Right ventricle myocardium inferior (tissue), 1 donor: ENCODE measurements around the gene EED. TPM values are rescaled to one million over a fixed set of nuclear protein-coding genes. Genes with fewer than 3 reads are reported as not detected.

Experiments
- ATAC-seq: fragments of 200-7000 bp; cut with Tn5 transposase; one replicate; pipeline ENCODE4 v1.9.1; 2020; ENCODE audit warnings: mild to moderate bottlenecking, moderate library complexity
- DNase-seq: peaks from one replicate; pipeline ENCODE4 v3.0.0; 2021; ENCODE audit errors: missing footprints
- intact Hi-C: fragments of 100-400 bp; cut with DNase I; formaldehyde crosslinking; loops from one replicate; pipeline ENCODE4 v1.11.0; 2022
- long read RNA-seq: library from polyadenylated mRNA; unstranded; transcript quantifications from one replicate; pipeline ENCODE4 v2.0.0, GENCODE V29; 2021
- total RNA-seq: library from RNA; stranded (reverse); fragmentation: NEBNext Ultra II Directional; extraction: Animal tissue kit (Norgen Biotek cat#: 25700); gene quantifications from one replicate; pipeline ENCODE4 v1.2.1, GENCODE V29; 2021
- donor health status: DM: no; HTN: yes; CAD: no; lungs with severe emphysema.

Gene EED
- total RNA-seq, result 12.7 TPM
- long read RNA-seq, transcript EED-201 (12 exons, 2,223 nt), result major isoform, 6 of 9 reads
- long read RNA-seq, partial matches to known transcripts, result 0 of 9 reads
- long read RNA-seq, other reads (novel, unspliced or antisense), result 2 of 9 reads

- ATAC-seq (peak; percentile 96), DNase-seq (peak; percentile 98)
- intact Hi-C loops, result loop anchor here (5.0 kb wide), 1 partner anchor 58 kb away; the partner anchor contains the start of gene HIKESHI
Observed at GRCh38 chr11:86244522-86245368, at the start of gene EED. Gene EED, plus strand, starts transcription at chr11:86244753. Its CDS starts 477 bp downstream, at chr11:86245230.

- peak; percentile 47 for DNase-seq
- no peak for ATAC-seq
- intact Hi-C loops, result no loop called here
Observed at GRCh38 chr11:86194998-86195397, 49.6 kb upstream of the EED start.

DNA sequence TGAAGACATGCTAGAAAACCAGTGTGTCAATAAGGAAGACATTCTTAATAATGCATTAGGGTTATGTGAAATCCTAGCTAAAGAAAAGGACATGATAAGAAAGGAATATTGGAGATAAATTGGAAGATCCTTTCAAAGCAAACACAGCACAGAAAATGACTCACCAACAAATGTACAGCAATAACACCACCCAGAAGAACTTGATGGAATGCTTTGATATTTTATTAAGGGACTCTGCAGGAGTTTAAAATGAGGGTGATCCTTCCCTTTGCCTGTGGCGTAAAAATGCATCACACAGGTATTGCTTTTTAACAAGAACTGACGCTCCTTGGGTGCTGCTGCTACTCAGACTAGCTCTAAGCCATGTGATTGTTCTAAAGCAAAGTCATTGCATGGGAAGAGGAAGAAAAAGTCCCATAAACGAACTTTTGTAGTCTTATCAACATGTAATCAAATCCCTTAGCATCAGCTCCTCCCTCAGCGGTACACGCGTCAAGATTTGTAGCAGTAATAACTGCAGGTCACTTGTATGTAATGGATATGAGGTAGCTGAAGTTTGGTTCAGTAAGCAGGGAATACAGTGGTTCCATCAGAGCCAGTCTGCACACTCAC is 48.4 kb upstream of the EED start:
- intact Hi-C loops, result no loop called here
- no peak for ATAC-seq
- no peak for DNase-seq

DNA sequence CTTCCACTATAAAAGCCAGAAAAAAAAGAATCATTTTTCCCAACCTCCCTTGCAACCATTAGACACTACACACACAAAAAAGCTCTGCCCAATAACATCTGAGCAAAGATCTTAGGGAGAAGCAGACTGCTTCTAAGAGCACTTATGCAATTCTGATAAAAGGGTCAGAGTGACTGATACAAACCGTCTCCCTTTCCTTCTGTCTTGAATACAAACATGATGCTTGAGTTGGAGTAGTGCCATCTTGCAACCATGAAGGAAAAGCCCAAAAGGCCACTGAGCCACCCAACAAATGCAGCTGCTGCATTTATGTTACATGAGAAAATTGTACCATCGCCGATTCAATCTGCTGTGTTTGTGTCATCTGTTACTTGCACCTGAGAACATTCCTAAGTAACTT is 47.6 kb upstream of the EED start:
- ATAC-seq, result no peak
- DNase-seq, result no peak
- intact Hi-C loops, result no loop called here

DNA sequence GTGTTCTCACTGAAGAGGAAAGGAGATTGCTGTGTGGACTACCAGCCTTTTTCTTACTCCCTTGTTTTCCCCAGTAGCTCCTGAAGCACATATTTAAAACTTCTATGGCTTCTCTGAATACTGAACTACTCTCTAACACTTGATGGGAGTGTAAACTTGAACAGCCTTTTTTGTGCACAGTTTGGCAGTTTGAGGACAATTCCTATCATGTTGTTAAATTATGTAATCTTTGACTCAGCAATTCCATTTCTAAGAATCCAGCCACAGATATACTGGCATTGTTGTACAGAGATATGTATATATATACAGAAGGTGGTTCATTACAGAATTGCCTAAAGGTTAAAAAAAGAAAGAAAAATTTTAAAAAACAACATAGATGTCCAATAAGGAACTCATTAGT is 47.1 kb upstream of the EED start:
- intact Hi-C loops, result no loop called here
- DNase-seq, result no peak
- no peak for ATAC-seq

GRCh38 chr11:86198139-86198538 is 46.4 kb upstream of the EED start:
- intact Hi-C loops, result no loop called here
- no peak for ATAC-seq
- no peak for DNase-seq

- DNase-seq (no peak), ATAC-seq (no peak)
- intact Hi-C loops, result no loop called here
Observed at GRCh38 chr11:86199354-86199753, 45.2 kb upstream of the EED start.

GRCh38 chr11:86201371-86201884 is 43.1 kb upstream of the EED start:
- no peak for DNase-seq
- intact Hi-C loops, result loop anchor here (5.0 kb wide), 1 partner anchor 254 kb away; no protein-coding TSS in a partner anchor
- no peak for ATAC-seq

DNA sequence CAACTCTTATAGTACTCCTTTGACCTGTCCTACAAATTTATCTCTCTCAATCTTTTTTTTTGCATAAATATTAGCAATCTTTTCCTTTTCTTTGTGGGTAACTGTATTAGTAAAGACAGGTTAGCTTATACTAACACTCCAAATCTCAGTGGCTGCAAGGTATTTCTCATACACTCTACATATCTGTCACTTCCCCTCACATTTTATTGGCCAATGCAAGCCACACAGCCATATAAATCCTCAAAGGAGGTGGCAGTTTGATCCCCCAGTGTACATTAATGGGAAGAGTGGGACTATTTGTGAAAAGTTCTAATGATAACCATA is 42.6 kb upstream of the EED start:
- intact Hi-C loops, result loop anchor here (5.0 kb wide), 1 partner anchor 255 kb away; no protein-coding TSS in a partner anchor
- peak; percentile 45 for ATAC-seq
- DNase-seq, result no peak

DNA sequence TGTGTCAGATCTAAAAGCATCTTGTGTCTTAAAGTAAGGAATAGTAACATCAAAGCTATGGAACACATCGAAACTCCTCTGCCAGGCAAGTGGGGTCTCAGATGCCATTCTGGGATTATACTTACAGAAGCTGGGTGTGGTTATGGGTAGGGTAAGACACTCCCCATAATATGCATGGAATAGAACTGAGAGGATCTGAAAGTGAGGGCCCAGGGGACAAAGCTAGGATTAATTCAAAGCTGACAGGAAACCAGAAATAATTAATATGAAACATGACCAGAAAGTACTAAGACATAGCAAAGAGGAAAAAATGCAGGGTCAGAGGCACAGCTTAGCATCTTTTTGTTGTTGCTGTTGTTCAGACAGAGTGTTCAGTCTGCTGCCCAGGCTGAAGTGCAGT is 40.2 kb upstream of the EED start:
- intact Hi-C loops, result loop anchor here (5.0 kb wide), 1 partner anchor 257 kb away; no protein-coding TSS in a partner anchor
- ATAC-seq (no peak), DNase-seq (no peak)

GRCh38 chr11:86205421-86206336 is 38.9 kb upstream of the EED start:
- DNase-seq (no peak), ATAC-seq (no peak)
- intact Hi-C loops, result no loop called here

DNA sequence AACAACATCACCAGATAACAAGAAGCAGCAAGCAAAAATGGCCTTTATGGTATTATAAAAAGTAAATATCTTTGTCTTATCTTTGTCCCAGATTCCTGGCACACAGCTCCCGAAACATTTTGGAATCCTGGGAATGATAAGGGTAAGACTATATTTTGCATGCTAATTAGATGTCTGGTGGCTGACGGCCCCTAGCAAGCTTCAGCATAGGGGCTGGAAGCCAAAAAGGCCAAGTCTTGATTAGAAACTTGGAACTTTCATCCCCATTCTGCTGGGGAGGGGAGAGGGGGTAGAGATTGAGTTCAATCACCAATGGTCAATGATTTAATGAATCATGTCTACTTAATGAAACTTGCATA is 38.2 kb upstream of the EED start:
- intact Hi-C loops, result no loop called here
- no peak for ATAC-seq
- DNase-seq, result no peak

DNA sequence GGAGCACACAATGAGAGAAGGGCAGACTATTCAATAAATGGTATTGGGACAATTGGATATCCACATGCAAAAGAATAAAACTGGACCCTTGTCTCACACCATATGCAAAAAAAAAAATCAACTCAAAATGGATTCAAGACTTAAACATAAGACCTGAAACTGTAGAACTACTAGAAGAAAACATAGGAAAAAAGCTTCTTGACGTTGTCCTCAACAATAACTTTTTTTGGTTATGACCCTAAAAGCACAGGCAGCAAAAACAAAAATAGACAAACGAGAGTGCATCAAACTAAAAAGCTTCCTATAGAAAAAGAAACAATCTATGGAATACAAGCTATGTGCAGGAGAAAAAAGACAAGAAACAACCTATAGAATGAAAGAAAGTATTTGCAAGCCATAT is 37.1 kb upstream of the EED start:
- DNase-seq (no peak), ATAC-seq (no peak)

DNA sequence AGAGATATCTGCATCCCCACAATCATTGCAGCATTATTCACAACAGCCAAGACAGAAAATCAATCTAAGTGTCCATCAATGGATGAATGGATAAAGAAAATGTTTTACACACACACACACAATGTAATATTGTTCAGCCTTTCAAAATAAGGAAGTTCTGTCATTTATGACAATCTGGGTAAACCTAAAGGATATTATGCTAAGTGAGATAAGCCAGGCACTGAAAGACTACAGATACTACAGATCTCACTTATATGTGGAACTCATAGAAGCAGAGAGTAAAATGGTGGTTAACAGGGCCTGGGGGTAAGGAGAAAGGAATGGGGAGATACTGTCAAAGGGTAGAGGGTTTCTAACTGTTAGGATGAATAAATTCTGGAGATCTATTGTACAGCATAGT is 36.0 kb upstream of the EED start:
- ATAC-seq (no peak), DNase-seq (no peak)
- intact Hi-C loops, result no loop called here

More for the DNA sequence above, 37.1 kb upstream of the EED start:
- intact Hi-C loops, result no loop called here

DNA sequence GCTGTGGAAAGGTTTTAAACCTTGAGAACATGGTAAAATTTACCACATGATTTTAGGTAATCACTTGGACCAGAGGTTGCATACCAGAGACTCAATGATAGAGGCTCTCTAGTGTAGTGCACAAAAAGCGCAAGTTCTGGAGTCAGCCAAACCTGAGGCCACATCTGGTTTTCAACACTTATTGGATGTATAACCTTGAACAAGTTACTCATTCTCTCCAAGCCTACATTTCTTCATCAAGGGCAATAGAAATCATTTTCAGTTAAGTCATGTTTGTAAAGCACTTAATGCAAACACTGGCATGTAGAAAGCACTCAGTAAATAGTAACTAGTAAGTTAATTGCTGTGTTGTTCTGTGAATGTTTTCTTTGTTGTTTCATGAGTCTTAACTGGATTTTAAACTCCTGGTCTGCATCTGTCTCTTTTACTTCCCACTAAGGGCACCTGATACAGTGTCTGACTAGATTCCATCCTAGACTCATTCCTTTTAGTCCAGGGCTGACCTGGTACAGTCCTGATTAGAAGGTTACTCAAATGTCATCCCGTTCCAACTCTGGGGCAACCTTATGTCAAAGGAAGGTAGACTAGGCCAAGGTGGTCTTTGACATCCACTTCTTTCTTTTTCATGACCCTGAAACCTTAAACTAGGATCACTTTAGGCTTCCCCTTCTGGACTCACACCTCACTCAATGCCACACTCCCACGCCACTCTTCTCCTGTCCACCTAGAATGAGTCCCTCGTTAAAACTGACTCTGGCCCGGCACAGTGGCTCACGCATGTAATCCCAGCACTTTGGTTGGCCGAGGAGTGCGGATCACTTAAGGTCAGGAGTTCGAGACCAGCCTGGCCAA is 34.5 kb upstream of the EED start:
- DNase-seq (no peak), ATAC-seq (no peak)
- intact Hi-C loops, result no loop called here

DNA sequence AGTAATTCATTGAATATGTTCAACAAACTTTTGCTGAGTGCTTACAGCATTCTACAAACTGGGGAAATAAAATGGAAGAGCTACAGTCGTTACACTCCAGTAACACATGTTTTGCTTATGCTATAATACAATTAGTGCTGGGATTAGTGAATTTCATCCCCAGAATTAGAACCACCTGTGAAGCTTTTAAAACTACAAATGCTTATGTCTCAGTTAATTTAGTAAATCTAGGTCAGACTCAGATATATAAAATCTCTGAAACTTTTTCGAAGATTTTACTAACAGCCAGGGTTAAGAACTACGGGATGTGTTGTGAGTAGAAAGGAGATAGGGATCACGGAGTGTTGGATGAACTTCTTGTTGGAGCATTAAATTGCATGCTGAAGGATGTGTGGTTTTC is 33.7 kb upstream of the EED start:
- intact Hi-C loops, result no loop called here
- no peak for ATAC-seq
- DNase-seq, result no peak

DNA sequence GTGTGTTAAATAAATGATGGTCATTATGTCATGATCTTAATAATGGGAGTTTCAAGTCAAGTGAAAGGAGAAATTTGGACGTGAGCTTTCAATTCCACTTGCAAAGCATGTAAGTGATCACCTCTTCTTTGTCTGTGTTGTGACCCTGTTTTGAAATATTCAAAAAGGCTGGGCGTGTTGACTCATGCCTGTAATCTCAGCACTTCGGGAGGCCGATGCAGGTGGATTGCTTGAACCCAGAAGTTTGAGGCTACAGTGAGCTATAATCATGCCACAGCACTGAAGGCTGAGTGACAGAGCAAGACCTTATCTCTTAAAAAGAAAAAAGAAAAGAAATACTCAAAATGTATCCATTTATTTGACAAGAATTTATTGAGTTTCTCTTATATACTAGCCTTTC is 32.9 kb upstream of the EED start:
- intact Hi-C loops, result no loop called here
- DNase-seq (no peak), ATAC-seq (no peak)

DNA sequence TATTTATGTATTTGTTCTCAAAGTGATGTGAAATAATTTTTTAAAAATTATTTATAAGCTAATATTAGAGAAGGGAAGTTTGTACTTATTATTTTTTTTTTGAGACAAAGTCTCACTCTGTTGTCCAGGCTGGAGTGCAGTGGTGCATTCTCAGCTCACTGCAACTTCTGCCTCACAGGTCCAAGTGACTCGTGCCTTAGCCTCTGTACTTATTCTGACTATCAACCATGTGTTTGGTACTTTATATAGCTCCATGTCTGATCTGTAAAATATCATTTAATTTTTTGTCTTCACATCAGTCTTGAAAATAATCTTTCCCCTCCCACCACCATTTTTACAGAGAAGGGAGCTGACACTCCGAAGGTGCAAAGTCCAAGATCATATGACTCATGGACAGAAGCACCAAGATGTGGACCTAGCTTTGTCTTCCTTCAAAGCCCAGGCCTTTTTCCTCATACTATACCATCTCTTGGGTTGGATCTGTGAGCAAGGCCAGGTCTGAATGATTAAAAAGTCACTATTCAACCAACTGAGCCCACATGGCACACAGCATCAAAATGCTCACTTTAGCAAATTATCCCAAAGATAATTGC is 32.4 kb upstream of the EED start:
- ATAC-seq (no peak), DNase-seq (no peak)
- intact Hi-C loops, result no loop called here
